H1 (cell line): Measurements from ENCODE around the gene CLPTM1L. TPM values are rescaled to one million over a fixed set of nuclear protein-coding genes. Genes with fewer than 3 reads are reported as not detected.
"Not testable (repeated sequence)": the region's sequence is repeated elsewhere in the genome, so short reads cannot be mapped to it uniquely, and the experiment has no call there.

ENCODE experiments used
- CTCF ChIA-PET: fragments of 300-600 bp; sonication (Branson Sonifier 250); formaldehyde crosslinking; loops from one replicate; lab custom pipeline; 2021; ENCODE audit not compliant: partially characterized antibody; lab: Charles Lee
- POLR2A ChIA-PET: fragments of 300-600 bp; sonication (Branson Sonifier 250); formaldehyde crosslinking; loops from one replicate; lab custom pipeline; 2021; ENCODE audit warnings: inconsistent platforms; ENCODE audit not compliant: partially characterized antibody; lab: Charles Lee
- DNase-seq, 2 experiments: peaks; one replicate each; pipeline versions ENCODE4 v3.0.0 to v3.0.0-alpha.2; 2010 to 2022; ENCODE audit warnings: low spot score in 2 of 2, low read depth in 1 of 2, mixed read lengths in 1 of 2
- FAIRE-seq: peaks from 2 replicates; lab custom pipeline; 2011; peaks lifted over from hg19 to GRCh38; lab: Jason Lieb, UNC
- H2AFZ ChIP-seq: 2 replicates; pipeline ENCODE4 v1.8.1; 2012; ENCODE audit warnings: low read length, inconsistent platforms
- H2AK5ac ChIP-seq: 2 replicates; pipeline ENCODE4 v1.6.1; 2013; ENCODE audit warnings: low read depth, low read length
- H2BK120ac ChIP-seq: replicated peaks from 2 replicates; pipeline ENCODE3; 2013; ENCODE audit warnings: low read depth, low read length, inconsistent platforms
- H2BK12ac ChIP-seq: 2 replicates; pipeline ENCODE4 v1.6.1; 2013; ENCODE audit warnings: low read depth, low read length
- H2BK15ac ChIP-seq: 2 replicates; pipeline ENCODE4 v1.6.1; 2013; ENCODE audit warnings: low read length
- H2BK20ac ChIP-seq: 2 replicates; pipeline ENCODE4 v1.6.1; 2013; ENCODE audit warnings: low read length
- H2BK5ac ChIP-seq: 2 replicates; pipeline ENCODE4 v1.6.1; 2013; ENCODE audit warnings: low read depth, low read length
- H3K14ac ChIP-seq: 2 replicates; pipeline ENCODE4 v1.6.1; 2013; ENCODE audit warnings: inconsistent platforms; ENCODE audit not compliant: insufficient read length
- H3K18ac ChIP-seq: 2 replicates; pipeline ENCODE4 v1.6.1; 2013; ENCODE audit warnings: low read length; ENCODE audit errors: extremely low read depth
- H3K23ac ChIP-seq: 2 replicates; pipeline ENCODE4 v1.6.1; 2013; ENCODE audit warnings: inconsistent platforms; ENCODE audit not compliant: insufficient read length
- H3K23me2 ChIP-seq: 2 replicates; pipeline ENCODE4 v1.6.1; 2013; ENCODE audit warnings: low read depth, low read length
- H3K27ac ChIP-seq: 2 replicates; pipeline ENCODE4 v1.6.1; 2011; ENCODE audit warnings: low read depth, low read length, inconsistent platforms
- H3K27me3 ChIP-seq, 4 experiments: replicated peaks in 1 of 4; 1 replicate in 1 of 4; 2 replicates in 3 of 4; pipeline versions ENCODE4 v1.6.1 to v1.8.1; 2011 to 2013; ENCODE audit warnings: low read length in 3 of 4, mild to moderate bottlenecking in 3 of 4, inconsistent platforms in 2 of 4, mixed read lengths in 2 of 4, moderate library complexity in 1 of 4; ENCODE audit not compliant: control insufficient read depth in 3 of 4, insufficient read depth in 3 of 4; ENCODE audit errors: extremely low read depth in 1 of 4
- H3K36me3 ChIP-seq, 4 experiments: 2 replicates each; pipeline versions ENCODE4 v1.6.1 to v1.8.1; 2011 to 2013; ENCODE audit warnings: mild to moderate bottlenecking in 4 of 4, low read length in 3 of 4, moderate library complexity in 2 of 4, control low read depth in 1 of 4, inconsistent platforms in 1 of 4; ENCODE audit not compliant: insufficient read depth in 4 of 4, control insufficient read depth in 2 of 4
- H3K4ac ChIP-seq: replicated peaks from 2 replicates; pipeline ENCODE3; 2013; ENCODE audit warnings: low read length, low read depth, mixed read lengths, inconsistent platforms; ENCODE audit not compliant: insufficient read length
- H3K4me1 ChIP-seq, 4 experiments: replicated peaks in 1 of 4; 1 replicate in 1 of 4; 2 replicates in 3 of 4; pipeline versions ENCODE4 v1.6.1 to v1.8.1; 2011 to 2013; ENCODE audit warnings: low read length in 3 of 4, inconsistent platforms in 2 of 4, mixed read lengths in 1 of 4; ENCODE audit not compliant: insufficient read depth in 4 of 4, control insufficient read depth in 3 of 4
- H3K4me2 ChIP-seq, 2 experiments: 2 replicates each; pipeline versions ENCODE4 v1.6.1 to v1.8.1; 2011 to 2013; ENCODE audit warnings: low read depth in 2 of 2, low read length in 2 of 2, control low read depth in 1 of 2, inconsistent platforms in 1 of 2, mild to moderate bottlenecking in 1 of 2; ENCODE audit not compliant: insufficient read depth in 1 of 2
- H3K4me3 ChIP-seq, 4 experiments: fragments of 200-600, 300-600 bp in 1 of 4; sonication (generic), shearing (Covaris generic), sonication (Bioruptor Twin) in 1 of 4; 2 replicates each; pipeline versions ENCODE4 v1.5.1 to v1.8.1; 2011 to 2016; ENCODE audit warnings: low read length in 4 of 4, low read depth in 3 of 4, control low read depth in 2 of 4, inconsistent platforms in 2 of 4, mild to moderate bottlenecking in 2 of 4, mixed read lengths in 1 of 4, moderate library complexity in 1 of 4; ENCODE audit not compliant: insufficient read depth in 2 of 4; ENCODE audit errors: extremely low read depth in 1 of 4
- H3K56ac ChIP-seq: replicated peaks from 2 replicates; pipeline ENCODE3; 2013; ENCODE audit warnings: low read depth, mild to moderate bottlenecking, mixed read lengths, low read length, inconsistent platforms; ENCODE audit not compliant: insufficient read length
- H3K79me1 ChIP-seq: 2 replicates; pipeline ENCODE4 v1.6.1; 2013; ENCODE audit warnings: low read depth, low read length, control low read depth
- H3K79me2 ChIP-seq, 2 experiments: 2 replicates each; pipeline versions ENCODE4 v1.6.1 to v1.8.1; 2012 to 2013; ENCODE audit warnings: low read length in 2 of 2, mild to moderate bottlenecking in 2 of 2, inconsistent platforms in 1 of 2; ENCODE audit not compliant: insufficient read depth in 2 of 2, control insufficient read depth in 1 of 2
- H3K9ac ChIP-seq, 4 experiments: replicated peaks in 1 of 4; 1 replicate in 1 of 4; 2 replicates in 3 of 4; pipeline versions ENCODE4 v1.6.1 to v1.8.1; 2011 to 2013; ENCODE audit warnings: low read depth in 3 of 4, low read length in 3 of 4, control low read depth in 2 of 4, mild to moderate bottlenecking in 2 of 4, moderate library complexity in 2 of 4, inconsistent platforms in 1 of 4; ENCODE audit errors: extremely low read depth in 1 of 4
- H3K9me3 ChIP-seq, 2 experiments: 2 replicates each; pipeline versions ENCODE4 v1.6.1 to v1.8.1; 2012 to 2013; ENCODE audit warnings: mild to moderate bottlenecking in 2 of 2, moderate library complexity in 2 of 2, control low read depth in 1 of 2, inconsistent platforms in 1 of 2, low read depth in 1 of 2, low read length in 1 of 2, mixed read lengths in 1 of 2; ENCODE audit not compliant: insufficient read depth in 2 of 2
- H4K20me1 ChIP-seq, 2 experiments: replicated peaks in 1 of 2; 2 replicates each; pipeline versions ENCODE3 to v1.8.1; 2011 to 2013; ENCODE audit warnings: inconsistent platforms in 2 of 2, low read length in 2 of 2, mild to moderate bottlenecking in 1 of 2; ENCODE audit not compliant: insufficient read depth in 2 of 2, control insufficient read depth in 1 of 2
- H4K5ac ChIP-seq: 2 replicates; pipeline ENCODE4 v1.6.1; 2013; ENCODE audit warnings: low read length, low read depth, mixed read lengths, inconsistent platforms; ENCODE audit not compliant: insufficient read length
- H4K8ac ChIP-seq: 2 replicates; pipeline ENCODE4 v1.8.0; 2013; ENCODE audit warnings: mild to moderate bottlenecking, moderate library complexity, low read length, inconsistent platforms; ENCODE audit not compliant: insufficient read depth; ENCODE audit errors: extremely low read depth
- H4K91ac ChIP-seq: replicated peaks from 2 replicates; pipeline ENCODE3; 2013; ENCODE audit warnings: low read length, mixed read lengths, inconsistent platforms; ENCODE audit not compliant: insufficient read length
- TEAD4 ChIP-seq: IDR thresholded peaks from 2 replicates; pipeline ENCODE4 v1.6.1; 2012; ENCODE audit warnings: low read depth, low read length, inconsistent platforms, mixed read lengths
- WGBS, 2 experiments: shearing (Covaris generic) in 1 of 2; methylation state at CpG; one replicate each; pipeline versions ENCODE4 v1.1.6 to v1.1.7; 2013 to 2015; ENCODE audit warnings: low lambda C conversion rate in 2 of 2, mixed read lengths in 2 of 2, inconsistent platforms in 1 of 2, low coverage in 1 of 2, missing lambda C conversion rate in 1 of 2; ENCODE audit not compliant: insufficient replicate concordance in 2 of 2, insufficient coverage in 1 of 2, insufficient read length in 1 of 2; ENCODE audit errors: extremely low coverage in 1 of 2, missing lambda C conversion rate in 1 of 2; 5-methylcytosine and 5-hydroxymethylcytosine counted together
- polyA plus RNA-seq, 7 experiments: library from polyadenylated mRNA; depleted of rRNA in 3 of 7; stranded (reverse) in 5 of 7; unstranded in 2 of 7; fragments of >200 nt in 5 of 7; fragments of 200-250 nt in 2 of 7; gene quantifications; 1 replicate in 5 of 7; 2 replicates in 1 of 7; 4 replicates in 1 of 7; pipeline versions ENCODE4 v1.2.1 to v1.2.3, GENCODE V29; 2011 to 2013; ENCODE audit warnings: missing spikeins in 2 of 7, mixed read lengths in 2 of 7
- total RNA-seq: library from RNA; stranded (reverse); fragmentation: NEBNext Ultra II Directional; extraction: Animal tissue kit (Norgen Biotek cat#: 25700); gene quantifications from 2 replicates; pipeline ENCODE4 v1.2.1, GENCODE V29; 2021

The CLPTM1L gene
- total and polyA plus RNA-seq, 2 of the 8 experiments (the other 6 are each of a cell fraction or from before 2014, with no cell fraction given), result 102 to 119 TPM

DNA sequence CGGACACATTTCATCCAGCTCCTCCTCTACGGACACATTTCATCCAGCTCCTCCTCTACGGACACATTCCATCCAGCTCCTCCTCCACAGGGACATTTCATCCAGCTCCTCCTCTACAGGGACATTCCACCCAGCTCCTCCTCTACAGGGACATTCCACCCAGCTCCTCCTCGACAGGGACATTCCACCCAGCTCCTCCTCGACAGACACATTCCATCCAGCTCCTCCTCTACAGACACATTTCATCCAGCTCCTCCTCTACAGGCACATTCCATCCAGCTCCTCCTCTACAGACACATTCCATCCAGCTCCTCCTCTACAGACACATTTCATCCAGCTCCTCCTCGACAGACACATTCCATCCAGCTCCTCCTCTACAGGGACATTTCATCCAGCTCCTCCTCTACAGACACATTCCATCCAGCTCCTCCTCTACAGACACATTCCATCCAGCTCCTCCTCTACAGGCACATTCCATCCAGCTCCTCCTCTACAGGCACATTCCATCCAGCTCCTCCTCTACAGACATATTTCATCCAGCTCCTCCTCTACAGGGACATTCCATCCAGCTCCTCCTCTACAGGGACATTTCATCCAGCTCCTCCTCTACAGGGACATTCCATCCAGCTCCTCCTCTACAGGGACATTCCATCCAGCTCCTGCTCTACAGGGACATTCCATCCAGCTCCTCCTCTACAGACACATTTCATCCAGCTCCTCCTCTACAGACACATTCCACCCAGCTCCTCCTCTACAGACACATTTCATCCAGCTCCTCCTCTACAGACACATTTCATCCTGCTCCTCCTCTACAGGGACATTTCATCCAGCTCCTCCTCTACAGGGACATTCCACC is 17.8 kb downstream of the CLPTM1L start:
- not testable (repeated sequence) for H3K4me1 ChIP-seq, H4K91ac ChIP-seq, H3K79me1 ChIP-seq, H4K5ac ChIP-seq, H2BK120ac ChIP-seq, H3K9ac ChIP-seq, H2BK20ac ChIP-seq, FAIRE-seq, H2BK5ac ChIP-seq, H3K18ac ChIP-seq, H3K4me3 ChIP-seq, H3K9me3 ChIP-seq, H3K56ac ChIP-seq, H3K14ac ChIP-seq, H3K4me2 ChIP-seq, DNase-seq, H3K79me2 ChIP-seq, H3K4ac ChIP-seq, H2AFZ ChIP-seq, H3K27ac ChIP-seq, H4K8ac ChIP-seq, H2BK12ac ChIP-seq, H3K27me3 ChIP-seq, H2AK5ac ChIP-seq, H3K23me2 ChIP-seq, H2BK15ac ChIP-seq, H3K23ac ChIP-seq
- Histone ChIP-seq H4K20me1 (peaks cover 2 to 17% of the 10 kb centered on the region in 2 experiments), H3K36me3 (peaks cover 15 to 59% (median 43%) of the 10 kb centered on the region in 4 experiments)
- CTCF ChIA-PET, result interaction anchor here (1.0 to 1.9 kb wide), 7 partner anchors 9 to 232 kb away, joined by 3 to 8 read pairs (median 4); no protein-coding TSS in a partner anchor
- TF ChIP-seq TEAD4, result 0 out of 2 replicates have a peak, but pooled peaks have one; percentile 19
- WGBS, 2 experiments, result 83% methylated on average over 6 of the region's 6 CpGs; no CpG with 5 or more reads in 1 of the 2 experiments
- POLR2A ChIA-PET, result interaction anchor here (0.6 to 4.3 kb wide), 4 partner anchors 9 to 162 kb away, joined by 3 to 15 read pairs (median 4); no protein-coding TSS in a partner anchor
